HPDE6-E6E7 (cell line): ENCODE measurements around the gene RAI1.
"Not testable (repeated sequence)": the region's sequence is repeated elsewhere in the genome, so short reads cannot be mapped to it uniquely, and the experiment has no call there.

ENCODE experiments used
- DNase-seq: peaks from one replicate; pipeline ENCODE4 v3.0.0; 2011; ENCODE audit warnings: missing footprints; ENCODE audit errors: extremely low spot score

RAI1 gene

GRCh38 chr17:17663160-17664063 lies 17.8 kb upstream of the RAI1 start:
- peak; percentile 94 for DNase-seq

GRCh38 chr17:17664064-17664452 lies 17.2 kb upstream of the RAI1 start:
- no peak for DNase-seq

- no peak for DNase-seq
Measured at GRCh38 chr17:17665255-17665654, 16.0 kb upstream of the RAI1 start.

GRCh38 chr17:17666111-17666714 lies 15.0 kb upstream of the RAI1 start:
- peak; percentile 86 for DNase-seq

GRCh38 chr17:17667231-17667630 lies 14.0 kb upstream of the RAI1 start:
- DNase-seq = no peak

GRCh38 chr17:17667947-17668346 lies 13.3 kb upstream of the RAI1 start:
- DNase-seq = no peak

GRCh38 chr17:17668358-17668757 lies 12.9 kb upstream of the RAI1 start:
- DNase-seq = no peak

GRCh38 chr17:17668775-17669579 lies 12.3 kb upstream of the RAI1 start:
- DNase-seq = no peak

GRCh38 chr17:17669580-17670235 lies 11.6 kb upstream of the RAI1 start:
- DNase-seq = no peak

- DNase-seq = no peak
Measured at GRCh38 chr17:17670701-17671305, 10.5 kb upstream of the RAI1 start.

- no peak for DNase-seq
Measured at GRCh38 chr17:17671369-17672129, 9.7 kb upstream of the RAI1 start.

- no peak for DNase-seq
Measured at GRCh38 chr17:17672453-17673368, 8.5 kb upstream of the RAI1 start.

- no peak for DNase-seq
Measured at GRCh38 chr17:17675416-17675815, 5.8 kb upstream of the RAI1 start.

GRCh38 chr17:17675925-17676534 lies 5.2 kb upstream of the RAI1 start:
- peak; percentile 94 for DNase-seq

- no peak for DNase-seq
Measured at GRCh38 chr17:17676752-17677151, 4.5 kb upstream of the RAI1 start.

GRCh38 chr17:17677299-17678040 lies 3.8 kb upstream of the RAI1 start:
- no peak for DNase-seq

- DNase-seq = not testable (repeated sequence)
Measured at GRCh38 chr17:17678063-17678699, 3.1 kb upstream of the RAI1 start.

GRCh38 chr17:17679243-17679642 lies 2.0 kb upstream of the RAI1 start:
- no peak for DNase-seq
